HG03196 (cell line): ENCODE results near the gene PRSS27.
"Not testable (repeated sequence)": the region's sequence is repeated elsewhere in the genome, so short reads cannot be mapped to it uniquely, and the experiment has no call there.

Experiments
- ATAC-seq: cut with Tn5 transposase; IDR thresholded peaks from one replicate; pipeline ENCODE4 v1.9.1; 2021; ENCODE audit not compliant: unreplicated experiment

The PRSS27 gene

GRCh38 chr16:2678206-2678965 is 41.6 kb downstream of the PRSS27 start:
- not testable (repeated sequence) for ATAC-seq

GRCh38 chr16:2676937-2677336 is 43.1 kb downstream of the PRSS27 start:
- ATAC-seq: not testable (repeated sequence)

- no peak for ATAC-seq
Observed at GRCh38 chr16:2675714-2676113, 44.3 kb downstream of the PRSS27 start.

GRCh38 chr16:2675021-2675420 is 45.0 kb downstream of the PRSS27 start:
- no peak for ATAC-seq

- ATAC-seq: peak; percentile 90
Observed at GRCh38 chr16:2673066-2673999, 46.7 kb downstream of the PRSS27 start.

GRCh38 chr16:2671741-2672140 is 48.3 kb downstream of the PRSS27 start:
- ATAC-seq: no peak

GRCh38 chr16:2671193-2671592 is 48.8 kb downstream of the PRSS27 start:
- ATAC-seq: not testable (repeated sequence)

- not testable (repeated sequence) for ATAC-seq
Observed at GRCh38 chr16:2670017-2670416, 50.0 kb downstream of the PRSS27 start.

- not testable (repeated sequence) for ATAC-seq
Observed at GRCh38 chr16:2669587-2669986, 50.4 kb downstream of the PRSS27 start.

GRCh38 chr16:2666671-2667070 is 53.4 kb downstream of the PRSS27 start:
- not testable (repeated sequence) for ATAC-seq

- no peak for ATAC-seq
Observed at GRCh38 chr16:2664574-2664982, 55.4 kb downstream of the PRSS27 start.

- ATAC-seq: no peak
Observed at GRCh38 chr16:2663553-2664546, 56.2 kb downstream of the PRSS27 start.
